ENCODE measurements around the gene HTR3C.

GRCh38 chr3:184004476-184004875, 48.4 kb upstream of the HTR3C start:
- TF ChIP-seq, protein P1, sequence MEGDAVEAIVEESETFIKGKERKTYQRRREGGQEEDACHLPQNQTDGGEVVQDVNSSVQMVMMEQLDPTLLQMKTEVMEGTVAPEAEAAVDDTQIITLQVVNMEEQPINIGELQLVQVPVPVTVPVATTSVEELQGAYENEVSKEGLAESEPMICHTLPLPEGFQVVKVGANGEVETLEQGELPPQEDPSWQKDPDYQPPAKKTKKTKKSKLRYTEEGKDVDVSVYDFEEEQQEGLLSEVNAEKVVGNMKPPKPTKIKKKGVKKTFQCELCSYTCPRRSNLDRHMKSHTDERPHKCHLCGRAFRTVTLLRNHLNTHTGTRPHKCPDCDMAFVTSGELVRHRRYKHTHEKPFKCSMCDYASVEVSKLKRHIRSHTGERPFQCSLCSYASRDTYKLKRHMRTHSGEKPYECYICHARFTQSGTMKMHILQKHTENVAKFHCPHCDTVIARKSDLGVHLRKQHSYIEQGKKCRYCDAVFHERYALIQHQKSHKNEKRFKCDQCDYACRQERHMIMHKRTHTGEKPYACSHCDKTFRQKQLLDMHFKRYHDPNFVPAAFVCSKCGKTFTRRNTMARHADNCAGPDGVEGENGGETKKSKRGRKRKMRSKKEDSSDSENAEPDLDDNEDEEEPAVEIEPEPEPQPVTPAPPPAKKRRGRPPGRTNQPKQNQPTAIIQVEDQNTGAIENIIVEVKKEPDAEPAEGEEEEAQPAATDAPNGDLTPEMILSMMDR (IDR thresholded peaks at IDR 0.05) = no peak
- no peak for TF ChIP-seq POLR2A (IDR thresholded peaks at IDR 0.05)

Data from tibial nerve (tissue), 3 donors.